ENCODE measurements around the gene ZNF613.

ZNF613 gene

GRCh38 chr19:51915324-51915867 lies 11.9 kb upstream of the ZNF613 start:
- in situ Hi-C loops (cut with HindIII; ENCODE audit: low pct_ligation_motif_present, low sequenced_read_pairs) = no loop called here
- H3K4me3 ChIP-seq (ENCODE audit: low read depth, low read length) = no peak overlapping the region
- TF ChIP-seq, protein P1, sequence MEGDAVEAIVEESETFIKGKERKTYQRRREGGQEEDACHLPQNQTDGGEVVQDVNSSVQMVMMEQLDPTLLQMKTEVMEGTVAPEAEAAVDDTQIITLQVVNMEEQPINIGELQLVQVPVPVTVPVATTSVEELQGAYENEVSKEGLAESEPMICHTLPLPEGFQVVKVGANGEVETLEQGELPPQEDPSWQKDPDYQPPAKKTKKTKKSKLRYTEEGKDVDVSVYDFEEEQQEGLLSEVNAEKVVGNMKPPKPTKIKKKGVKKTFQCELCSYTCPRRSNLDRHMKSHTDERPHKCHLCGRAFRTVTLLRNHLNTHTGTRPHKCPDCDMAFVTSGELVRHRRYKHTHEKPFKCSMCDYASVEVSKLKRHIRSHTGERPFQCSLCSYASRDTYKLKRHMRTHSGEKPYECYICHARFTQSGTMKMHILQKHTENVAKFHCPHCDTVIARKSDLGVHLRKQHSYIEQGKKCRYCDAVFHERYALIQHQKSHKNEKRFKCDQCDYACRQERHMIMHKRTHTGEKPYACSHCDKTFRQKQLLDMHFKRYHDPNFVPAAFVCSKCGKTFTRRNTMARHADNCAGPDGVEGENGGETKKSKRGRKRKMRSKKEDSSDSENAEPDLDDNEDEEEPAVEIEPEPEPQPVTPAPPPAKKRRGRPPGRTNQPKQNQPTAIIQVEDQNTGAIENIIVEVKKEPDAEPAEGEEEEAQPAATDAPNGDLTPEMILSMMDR (IDR thresholded peaks at IDR 0.05; ENCODE audit: low read depth, low read length, missing control alignments) = no peak

GRCh38 chr19:51916167-51916566 lies 11.1 kb upstream of the ZNF613 start:
- in situ Hi-C loops (cut with HindIII; ENCODE audit: low pct_ligation_motif_present, low sequenced_read_pairs) = no loop called here
- no peak for DNase-seq
- H3K36me3 ChIP-seq (replicated peaks) = no peaks in the 10 kb centered on the region
- no peak overlapping the region for H3K27ac ChIP-seq
- TF ChIP-seq, protein P1 (IDR thresholded peaks at IDR 0.05; ENCODE audit: low read depth, low read length, missing control alignments) = no peak
- no peak overlapping the region for H3K4me3 ChIP-seq (ENCODE audit: low read depth, low read length)
- H3K27me3 ChIP-seq (replicated peaks) = no peaks in the 10 kb centered on the region

More at GRCh38 chr19:51915324-51915867, 11.9 kb upstream of the ZNF613 start:
- Histone ChIP-seq H3K27ac (no peak overlapping the region), H3K36me3 (replicated peaks) (no peaks in the 10 kb centered on the region), H3K27me3 (replicated peaks) (no peaks in the 10 kb centered on the region)
- no peak for DNase-seq

- TF ChIP-seq, protein P1 (IDR thresholded peaks at IDR 0.05; ENCODE audit: low read depth, low read length, missing control alignments) = no peak
- no peak overlapping the region for H3K27ac ChIP-seq
- no peak overlapping the region for H3K4me3 ChIP-seq (ENCODE audit: low read depth, low read length)
- H3K27me3 ChIP-seq (replicated peaks) = no peaks in the 10 kb centered on the region
- H3K36me3 ChIP-seq (replicated peaks) = no peaks in the 10 kb centered on the region
- in situ Hi-C loops (cut with HindIII; ENCODE audit: low pct_ligation_motif_present, low sequenced_read_pairs) = no loop called here
- DNase-seq = no peak
Observed at GRCh38 chr19:51919606-51920005, 7.7 kb upstream of the ZNF613 start.

DNA sequence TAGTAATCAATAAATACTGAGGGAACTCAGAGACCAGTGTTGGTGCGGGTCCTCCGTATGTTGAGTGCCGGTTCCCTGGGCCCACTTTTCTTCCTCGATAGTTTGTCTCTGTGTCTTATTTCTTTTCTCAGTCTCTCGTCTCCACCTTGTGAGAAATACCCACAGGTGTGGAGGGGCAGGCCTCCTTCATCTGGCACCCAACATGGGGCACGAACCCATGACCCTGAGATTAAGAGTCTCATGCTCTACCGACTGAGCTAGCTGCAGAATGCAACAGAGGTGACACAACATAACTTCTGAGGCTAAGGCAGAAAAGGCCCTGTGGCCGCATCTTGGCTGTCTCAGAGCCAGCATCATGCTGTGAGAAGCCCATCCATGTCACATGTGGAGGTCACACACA lies 5.3 kb upstream of the ZNF613 start:
- no peak overlapping the region for H3K27ac ChIP-seq
- H3K4me3 ChIP-seq (ENCODE audit: low read depth, low read length) = no peak overlapping the region
- in situ Hi-C loops (cut with HindIII; ENCODE audit: low pct_ligation_motif_present, low sequenced_read_pairs) = no loop called here
- H3K27me3 ChIP-seq (replicated peaks) = no peaks in the 10 kb centered on the region
- TF ChIP-seq, protein P1 (IDR thresholded peaks at IDR 0.05; ENCODE audit: low read depth, low read length, missing control alignments) = no peak
- no peak for DNase-seq
- H3K36me3 ChIP-seq (replicated peaks) = no peaks in the 10 kb centered on the region

DNA sequence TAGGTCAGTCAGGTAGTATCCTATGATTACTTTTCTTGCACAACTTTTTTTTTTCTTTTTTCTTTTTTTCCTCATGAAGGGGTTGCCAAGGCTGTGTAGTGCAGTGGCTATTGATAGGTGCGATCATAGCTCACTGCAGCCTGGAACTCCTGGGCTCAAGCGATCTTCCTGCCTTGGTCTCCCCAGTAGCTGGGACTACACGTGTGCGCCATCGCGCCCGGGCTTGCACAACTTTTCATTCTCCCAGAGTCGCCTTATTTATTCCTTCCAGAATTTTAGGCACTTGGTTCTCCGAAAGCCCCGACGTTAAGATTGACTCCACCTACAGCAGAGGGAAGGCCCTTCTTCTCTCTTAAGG lies 867 bp upstream of the ZNF613 start:
- in situ Hi-C loops (cut with HindIII; ENCODE audit: low pct_ligation_motif_present, low sequenced_read_pairs) = no loop called here
- TF ChIP-seq, protein P1 (IDR thresholded peaks at IDR 0.05; ENCODE audit: low read depth, low read length, missing control alignments) = no peak

GRCh38 chr19:51927859-51928258 lies 587 bp downstream of the ZNF613 start:
- Histone ChIP-seq H3K4me3 (ENCODE audit: low read depth, low read length) (peak overlapping the region; percentile 94), H3K36me3 (replicated peaks) (peaks cover 5% of the 10 kb centered on the region), H3K27ac (no peak overlapping the region), H3K27me3 (replicated peaks) (no peaks in the 10 kb centered on the region)
- DNase-seq = no peak
- TF ChIP-seq, protein P1 (IDR thresholded peaks at IDR 0.05; ENCODE audit: low read depth, low read length, missing control alignments) = no peak
- in situ Hi-C loops (cut with HindIII; ENCODE audit: low pct_ligation_motif_present, low sequenced_read_pairs) = no loop called here

More for the DNA sequence above, 867 bp upstream of the ZNF613 start:
- DNase-seq = no peak
- Histone ChIP-seq H3K4me3 (ENCODE audit: low read depth, low read length) (peak overlapping the region; percentile 94), H3K36me3 (replicated peaks) (peaks cover 5% of the 10 kb centered on the region), H3K27me3 (replicated peaks) (no peaks in the 10 kb centered on the region), H3K27ac (no peak overlapping the region)

Data from brain microvascular endothelial cell (primary cell).